ENCODE measurements around the gene SLC2A4.

The SLC2A4 gene

GRCh38 chr17:7248796-7249195 is 32.7 kb upstream of the SLC2A4 start:
- DNase-seq, result no peak

DNA sequence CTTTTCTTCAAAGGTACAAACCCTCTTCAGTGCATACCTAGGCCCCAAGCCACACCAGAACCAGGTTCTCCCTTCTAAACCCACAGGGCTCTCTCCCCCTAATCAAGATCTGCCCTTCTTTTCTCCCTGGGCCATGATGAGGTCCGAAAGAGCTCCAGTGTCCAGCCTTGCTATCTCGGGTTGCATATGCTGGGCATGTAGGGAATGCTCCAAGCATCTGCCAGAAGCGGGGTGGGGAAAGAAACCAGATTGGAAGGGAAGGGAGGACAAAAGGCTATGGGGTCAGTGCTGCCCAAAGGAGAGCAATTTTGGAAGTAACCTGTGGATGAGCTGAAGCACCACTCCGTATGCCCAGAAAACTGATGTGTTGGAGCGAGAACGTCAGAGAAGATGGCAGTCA is 32.3 kb upstream of the SLC2A4 start:
- no peak for DNase-seq

- no peak for DNase-seq
Measured at GRCh38 chr17:7249830-7250229, 31.7 kb upstream of the SLC2A4 start.

DNA sequence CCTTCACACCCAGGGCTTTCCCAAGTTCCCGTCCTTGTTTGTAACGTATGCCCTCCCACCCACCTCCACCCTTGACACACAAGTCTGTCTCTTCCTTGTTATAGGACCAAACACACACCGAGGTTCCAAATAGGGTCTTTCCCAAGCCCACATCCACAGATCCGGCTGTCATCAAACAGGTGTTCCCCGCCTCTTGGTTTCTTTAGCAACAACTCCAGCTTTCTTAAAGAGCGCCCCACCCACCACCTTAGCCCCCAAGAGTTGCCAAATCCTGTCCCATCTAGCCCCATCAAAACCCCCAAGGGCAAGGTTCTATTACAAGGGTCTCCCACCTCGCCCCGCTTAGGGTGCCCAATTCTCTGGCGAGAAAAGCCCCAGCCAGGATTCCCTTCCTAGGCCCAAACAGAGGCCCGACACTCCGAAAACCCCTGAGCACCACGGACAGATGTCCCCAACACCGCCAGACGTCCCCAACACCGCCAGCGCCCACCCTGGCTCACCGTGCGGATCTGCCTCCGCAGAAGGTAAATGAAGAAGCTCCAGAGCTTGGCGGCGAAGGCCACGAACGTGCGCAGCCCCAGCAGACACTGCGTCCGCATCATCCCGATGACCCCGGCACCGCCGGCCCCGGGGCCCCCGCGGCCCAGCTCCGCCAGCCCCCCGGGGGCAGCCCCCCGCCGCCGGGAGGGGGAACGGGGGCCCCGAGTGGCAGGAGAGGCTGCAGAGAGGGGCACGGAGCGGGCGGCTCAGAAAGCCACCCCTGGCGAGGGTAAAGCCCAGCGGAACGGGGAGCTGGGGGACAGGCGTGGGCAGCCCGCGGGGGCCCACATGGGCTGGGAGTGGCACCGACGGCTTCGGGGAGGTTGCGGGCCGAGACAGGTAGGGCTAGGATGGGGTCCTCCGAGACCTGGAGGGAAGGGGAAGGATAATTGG is 30.6 kb upstream of the SLC2A4 start:
- DNase-seq, result peak; percentile 66 to 75

GRCh38 chr17:7251661-7252175 is 29.8 kb upstream of the SLC2A4 start, which contains the start of gene CTDNEP1:
CTDNEP1 (minus strand) TSS chr17:7251734; CDS start chr17:7251296, 438 bp downstream.
- DNase-seq, result peak; percentile 99 to 100

GRCh38 chr17:7252176-7253043 is 29.1 kb upstream of the SLC2A4 start, which contains the start of gene ELP5:
ELP5 (plus strand) TSS chr17:7252215; CDS start chr17:7252551, 336 bp downstream.
- DNase-seq, result peak; percentile 90 to 92

- no peak for DNase-seq
Measured at GRCh38 chr17:7253082-7253481, 28.4 kb upstream of the SLC2A4 start.

DNA sequence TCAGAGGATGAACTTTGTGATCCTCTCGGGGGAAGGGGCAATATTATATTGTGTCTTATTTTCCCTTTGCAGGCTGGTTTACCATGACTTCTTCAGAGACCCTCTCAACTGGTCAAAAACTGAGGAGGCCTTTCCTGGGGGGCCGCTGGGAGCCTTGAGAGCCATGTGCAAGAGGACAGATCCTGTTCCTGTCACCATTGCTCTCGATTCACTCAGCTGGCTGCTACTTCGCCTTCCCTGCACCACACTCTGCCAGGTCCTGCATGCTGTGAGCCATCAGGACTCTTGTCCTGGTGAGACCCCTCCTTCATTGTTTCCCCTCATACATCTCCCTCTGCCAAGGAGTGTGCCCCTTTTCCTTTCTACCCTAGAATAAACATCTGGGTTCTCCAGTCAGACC is 27.0 kb upstream of the SLC2A4 start:
- no peak for DNase-seq

DNA sequence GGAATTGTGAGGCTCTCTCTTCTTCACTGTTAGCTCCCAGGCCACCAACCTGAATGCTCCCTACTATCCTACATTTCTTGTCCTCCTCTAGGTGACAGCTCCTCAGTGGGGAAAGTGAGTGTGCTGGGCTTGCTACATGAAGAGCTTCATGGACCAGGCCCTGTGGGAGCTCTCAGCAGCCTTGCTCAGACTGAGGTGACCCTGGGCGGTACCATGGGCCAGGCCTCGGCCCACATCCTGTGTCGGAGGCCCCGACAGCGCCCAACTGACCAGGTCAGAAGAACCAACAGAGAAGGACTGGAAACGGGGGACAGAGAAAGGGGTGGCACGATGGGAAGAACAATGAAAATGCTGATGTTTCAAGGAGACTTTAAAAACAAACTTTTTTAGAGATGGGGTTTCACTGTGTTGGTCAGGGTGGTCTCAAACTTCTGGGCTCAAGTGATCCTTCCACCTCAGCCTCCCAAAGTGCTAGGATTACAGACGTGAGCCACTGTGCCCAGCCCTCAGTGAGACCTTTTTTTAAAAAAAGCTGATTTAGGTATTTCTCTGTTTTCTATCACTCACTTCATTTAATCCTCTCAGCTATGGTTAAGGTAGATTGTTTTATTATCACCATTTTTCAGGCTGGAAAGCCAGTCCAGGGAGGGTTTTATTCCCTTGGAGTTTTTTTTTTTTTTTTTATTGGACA is 24.6 kb upstream of the SLC2A4 start:
- no peak for DNase-seq

GRCh38 chr17:7258731-7259554 is 22.6 kb upstream of the SLC2A4 start:
- no peak for DNase-seq

DNA sequence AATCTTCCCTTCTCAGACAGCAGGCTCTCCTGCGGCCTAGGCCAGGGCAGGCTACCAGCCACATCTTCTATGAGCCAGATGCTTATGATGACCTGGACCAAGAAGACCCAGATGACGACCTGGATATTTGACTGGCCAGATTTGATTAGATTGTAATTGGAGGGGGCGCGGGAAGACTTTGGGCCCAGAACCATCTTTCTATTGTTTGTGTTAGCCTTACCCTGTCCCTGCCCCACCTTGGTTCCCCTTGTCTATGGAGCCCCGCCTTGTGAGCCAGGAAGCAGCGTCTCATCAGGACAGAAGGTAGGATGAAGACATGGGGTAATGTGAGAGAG is 22.0 kb upstream of the SLC2A4 start:
- DNase-seq, result no peak

DNA sequence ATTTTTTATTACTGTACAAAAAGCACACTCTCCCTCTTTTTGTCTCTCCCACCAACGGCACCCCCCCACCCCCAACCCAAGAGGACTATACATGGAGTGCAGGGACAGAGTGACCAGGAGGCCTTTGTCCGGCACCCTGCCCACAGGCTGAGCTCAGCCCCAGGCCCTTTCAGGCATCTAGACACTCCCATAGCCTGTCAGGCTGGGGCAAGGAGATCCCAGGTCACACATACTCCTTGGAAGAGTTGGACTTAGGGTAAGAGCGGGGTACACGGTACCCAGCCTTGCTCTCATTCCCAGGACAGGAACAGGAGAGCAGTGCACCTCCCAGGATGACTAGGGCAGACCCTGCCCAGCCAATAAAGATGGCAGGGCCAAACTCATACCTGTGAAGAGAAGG is 21.4 kb upstream of the SLC2A4 start:
- no peak for DNase-seq

- peak in 1 of 2 donors; percentile 42 for DNase-seq
Measured at GRCh38 chr17:7260651-7261378, 20.7 kb upstream of the SLC2A4 start.

DNA sequence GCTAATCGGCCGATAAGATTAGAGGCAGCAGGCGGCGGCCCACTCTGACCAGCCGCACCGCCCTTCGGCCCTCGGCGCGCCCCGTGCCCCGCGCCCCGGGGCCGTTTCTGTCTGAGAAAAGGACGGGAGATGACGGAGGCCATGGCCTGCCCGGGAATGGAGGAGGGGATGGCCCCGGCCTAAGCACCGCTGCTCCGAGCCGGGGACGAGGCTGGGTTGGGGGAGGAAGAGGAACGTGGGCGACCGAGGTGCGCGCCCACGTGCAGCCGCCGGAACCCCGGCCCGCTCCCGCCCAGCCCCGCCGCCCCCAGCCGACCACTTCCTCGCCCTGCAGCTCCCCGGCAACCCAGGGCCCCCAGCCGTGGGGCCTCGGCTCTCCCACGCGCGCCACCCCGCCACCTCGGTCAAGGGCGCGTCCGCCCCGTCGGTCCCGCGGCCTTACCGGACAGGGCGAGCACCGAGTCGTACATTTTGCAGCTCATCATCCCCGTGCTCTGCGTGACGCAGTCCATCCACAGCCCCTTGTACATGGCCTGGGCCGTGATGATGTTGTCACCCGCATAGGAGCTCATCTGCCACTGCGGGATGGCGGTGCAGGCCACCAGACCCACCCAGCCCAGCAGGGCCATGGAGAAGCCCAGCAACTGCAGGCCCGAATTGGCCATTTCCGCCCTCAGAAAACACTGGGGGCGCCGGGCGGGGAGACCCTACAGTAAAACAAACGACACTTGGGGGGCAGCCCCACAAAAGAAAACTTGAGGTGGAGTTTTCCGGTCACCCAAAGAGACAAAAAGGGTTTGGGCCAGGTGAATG is 19.9 kb upstream of the SLC2A4 start:
- DNase-seq, result peak in 1 of 2 donors; percentile 35

DNA sequence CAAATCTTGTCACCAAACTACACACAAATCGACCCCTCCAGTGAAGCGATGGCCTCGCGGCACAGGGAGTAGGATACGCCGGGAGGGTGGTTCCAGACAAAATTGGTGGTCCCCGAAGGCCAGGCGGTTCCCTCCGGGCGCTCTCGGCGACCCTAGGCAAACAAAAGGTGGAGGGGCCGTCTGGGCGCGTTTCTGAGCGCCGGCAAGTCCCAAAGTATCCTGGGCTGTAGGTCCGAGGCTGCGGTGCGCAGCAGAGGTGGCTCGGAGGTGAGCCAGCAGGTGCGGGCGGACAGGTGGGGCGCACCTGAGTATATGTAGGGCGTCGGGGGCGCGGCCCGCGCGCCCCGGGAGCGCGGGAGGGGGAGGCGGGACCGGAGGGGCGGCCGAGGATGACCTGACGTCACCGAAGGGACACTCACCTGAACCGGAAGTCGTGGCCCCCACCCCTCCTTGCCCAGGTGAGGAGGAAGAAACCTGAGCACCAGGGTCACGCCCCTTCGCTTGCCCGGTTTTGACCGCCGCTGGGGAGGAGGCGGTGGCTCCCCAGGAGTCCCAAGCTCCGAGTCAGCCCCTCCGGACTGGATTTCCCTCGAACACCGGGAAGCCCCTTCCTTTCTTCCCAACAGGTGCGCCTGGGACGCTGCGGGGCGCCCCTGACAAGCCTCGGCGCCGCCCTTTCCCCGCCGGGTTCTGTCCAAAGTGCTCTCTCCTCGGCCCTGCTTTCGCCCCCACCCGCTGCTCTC is 19.2 kb upstream of the SLC2A4 start, which contains the start of gene CLDN7:
TSS of gene CLDN7 (minus strand) at position 287 of the 743 bp plus-strand sequence. CDS start 435 bp downstream, outside the sequence.
- no peak for DNase-seq

DNA sequence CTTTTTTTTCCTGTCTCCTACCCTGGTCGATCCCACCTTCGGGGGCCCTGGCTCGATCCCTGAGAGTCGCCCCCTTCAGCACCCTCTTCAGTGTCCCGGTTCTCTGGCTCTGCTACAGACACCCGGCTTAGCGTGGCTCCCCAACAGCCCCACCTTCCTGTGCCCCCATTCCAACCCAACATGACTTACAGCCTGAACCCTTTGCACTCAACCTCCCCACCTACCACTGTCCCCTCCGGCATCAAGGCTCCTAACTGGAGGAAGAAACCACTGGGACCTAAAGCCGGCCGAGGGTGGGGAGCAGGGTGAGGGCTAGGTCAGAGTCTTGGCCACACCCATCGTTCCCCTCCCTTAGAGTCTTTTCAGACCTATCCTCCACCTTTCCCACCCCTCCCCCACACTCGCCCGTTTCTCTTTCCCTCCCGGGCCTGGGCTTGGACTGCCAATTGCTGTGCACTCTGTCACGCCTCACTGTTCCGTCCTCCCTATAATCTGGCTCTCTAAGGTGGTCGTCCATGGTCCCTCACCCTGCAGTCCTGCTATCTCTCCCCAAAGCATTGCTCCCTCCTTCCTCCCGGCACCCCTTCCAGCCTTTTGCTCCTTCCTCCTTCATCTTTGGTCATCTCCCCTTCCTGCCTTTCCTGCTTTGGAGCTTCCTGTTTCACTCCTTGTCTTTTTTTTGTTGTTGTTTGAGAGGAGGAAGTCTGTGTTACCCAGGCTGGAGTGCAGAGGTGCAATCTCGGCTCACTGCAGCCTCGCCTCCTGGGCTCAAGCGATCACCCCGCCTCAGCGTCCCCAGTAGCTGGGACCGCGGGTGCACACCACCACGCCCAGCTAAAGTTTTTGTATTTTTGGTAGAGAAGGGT is 18.4 kb upstream of the SLC2A4 start:
- DNase-seq, result no peak

DNA sequence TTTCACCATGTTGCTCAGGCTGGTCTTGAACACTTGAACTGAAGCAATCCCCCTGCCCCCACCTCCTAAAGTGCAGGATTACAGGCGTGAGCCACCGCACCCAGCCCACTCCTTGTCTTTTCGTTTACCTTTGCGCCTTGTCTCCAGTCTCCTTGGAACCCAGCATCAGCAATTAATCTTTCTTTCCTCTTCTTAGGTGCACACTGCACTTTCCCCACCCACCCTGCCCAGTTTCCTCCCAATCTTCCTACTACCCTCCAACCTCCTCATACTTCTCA is 17.8 kb upstream of the SLC2A4 start:
- DNase-seq, result no peak

DNA sequence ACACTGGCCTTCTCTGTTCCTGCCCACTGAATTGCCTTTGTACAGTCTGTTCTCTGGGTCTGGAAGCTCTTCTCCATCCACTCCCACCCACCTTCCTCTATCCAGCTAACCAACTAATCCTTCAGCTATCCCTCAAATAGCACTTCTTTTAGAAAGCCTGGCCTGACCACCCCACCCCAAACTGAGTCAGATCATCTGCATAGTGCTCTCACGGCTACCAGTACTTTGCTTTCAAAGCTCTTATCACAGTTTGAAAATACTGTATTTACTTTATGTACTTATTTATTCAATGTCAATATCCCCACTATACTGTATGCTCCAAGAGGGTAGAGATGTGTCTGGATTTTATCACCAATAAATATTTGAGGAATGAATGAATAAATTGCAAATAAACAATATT is 14.7 kb upstream of the SLC2A4 start:
- DNase-seq, result no peak

GRCh38 chr17:7279448-7279847 is 2.1 kb upstream of the SLC2A4 start:
- DNase-seq, result no peak
